H9 (cell line): ENCODE data around the gene GRIN3B. TPM values are rescaled to one million over a fixed set of nuclear protein-coding genes. Genes with fewer than 3 reads are reported as not detected.
A peak's percentile ranks its signal among the peaks of the same experiment; 100 is the strongest.

ENCODE experiments used
- DNase-seq: peaks from one replicate; pipeline ENCODE4 v3.0.0-alpha.2; 2017
- H2AFZ ChIP-seq: one replicate; pipeline ENCODE4 v1.6.1; 2013; ENCODE audit warnings: mild to moderate bottlenecking, low read length, control low read depth, moderate library complexity
- H2AK5ac ChIP-seq: 2 replicates; pipeline ENCODE4 v1.6.1; 2013; ENCODE audit warnings: low read length, control low read depth, mixed read lengths; ENCODE audit not compliant: insufficient read length
- H2BK120ac ChIP-seq: one replicate; pipeline ENCODE4 v1.6.1; 2013; ENCODE audit warnings: low read depth, mild to moderate bottlenecking, low read length, control low read depth, inconsistent platforms; ENCODE audit not compliant: poor library complexity, severe bottlenecking
- H2BK12ac ChIP-seq: 2 replicates; pipeline ENCODE4 v1.6.1; 2013; ENCODE audit warnings: low read length, control low read depth, mixed read lengths, low read depth; ENCODE audit not compliant: insufficient read length
- H2BK15ac ChIP-seq: 2 replicates; pipeline ENCODE4 v1.6.1; 2013; ENCODE audit warnings: low read depth, low read length, control low read depth
- H2BK20ac ChIP-seq: one replicate; pipeline ENCODE4 v1.6.1; 2013; ENCODE audit warnings: low read depth, mild to moderate bottlenecking, low read length, control low read depth, inconsistent platforms; ENCODE audit not compliant: poor library complexity, severe bottlenecking
- H2BK5ac ChIP-seq: 2 replicates; pipeline ENCODE4 v1.6.1; 2013; ENCODE audit warnings: low read length, control low read depth, mixed read lengths; ENCODE audit not compliant: insufficient read length
- H3K14ac ChIP-seq: 2 replicates; pipeline ENCODE4 v1.6.1; 2013; ENCODE audit warnings: low read length, control low read depth; ENCODE audit not compliant: insufficient read depth
- H3K18ac ChIP-seq: 2 replicates; pipeline ENCODE4 v1.6.1; 2013; ENCODE audit warnings: low read depth, mild to moderate bottlenecking, mixed read lengths, low read length, control low read depth; ENCODE audit not compliant: insufficient read length
- H3K23ac ChIP-seq: 2 replicates; pipeline ENCODE4 v1.6.1; 2013; ENCODE audit warnings: low read length, control low read depth, mixed read lengths, low read depth; ENCODE audit not compliant: insufficient read length
- H3K23me2 ChIP-seq: 2 replicates; pipeline ENCODE4 v1.6.1; 2013; ENCODE audit warnings: low read depth, mild to moderate bottlenecking, mixed read lengths, low read length, control low read depth; ENCODE audit not compliant: insufficient read length, poor library complexity, severe bottlenecking
- H3K27ac ChIP-seq: 2 replicates; pipeline ENCODE4 v1.5.1; 2013; ENCODE audit warnings: low read length, control low read depth, mixed read lengths, low read depth; ENCODE audit not compliant: insufficient read length
- H3K27me3 ChIP-seq: 2 replicates; pipeline ENCODE4 v1.6.1; 2013; ENCODE audit warnings: low read length, control low read depth, inconsistent platforms; ENCODE audit not compliant: insufficient read depth
- H3K4ac ChIP-seq: 2 replicates; pipeline ENCODE4 v1.6.1; 2013; ENCODE audit warnings: low read depth, mild to moderate bottlenecking, control low read depth, inconsistent platforms, low read length, moderate library complexity
- H3K4me1 ChIP-seq: 2 replicates; pipeline ENCODE4 v1.6.1; 2013; ENCODE audit warnings: low read length, control low read depth, inconsistent platforms; ENCODE audit not compliant: insufficient read depth
- H3K4me2 ChIP-seq: 2 replicates; pipeline ENCODE4 v1.6.1; 2013; ENCODE audit warnings: low read length, control low read depth, mixed read lengths; ENCODE audit not compliant: insufficient read length, insufficient read depth
- H3K56ac ChIP-seq: 2 replicates; pipeline ENCODE4 v1.6.1; 2013; ENCODE audit warnings: low read depth, mild to moderate bottlenecking, mixed read lengths, low read length, control low read depth; ENCODE audit not compliant: insufficient read length
- H3K79me1 ChIP-seq: 2 replicates; pipeline ENCODE4 v1.6.1; 2013; ENCODE audit warnings: low read depth, mild to moderate bottlenecking, moderate library complexity, low read length, control low read depth, inconsistent platforms; ENCODE audit not compliant: insufficient read depth, poor library complexity, severe bottlenecking
- H3K79me2 ChIP-seq: 2 replicates; pipeline ENCODE4 v1.6.1; 2013; ENCODE audit warnings: low read length, control low read depth, inconsistent platforms; ENCODE audit not compliant: insufficient read depth
- H3K9ac ChIP-seq: 2 replicates; pipeline ENCODE4 v1.6.1; 2013; ENCODE audit warnings: low read length, control low read depth, mixed read lengths; ENCODE audit not compliant: insufficient read length; ENCODE audit errors: extremely low read depth
- H3K9me3 ChIP-seq: one replicate; pipeline ENCODE4 v1.6.1; 2013; ENCODE audit warnings: low read depth, low read length, inconsistent platforms; ENCODE audit not compliant: control insufficient read depth
- H3T11ph ChIP-seq: one replicate; pipeline ENCODE4 v1.6.1; 2013; ENCODE audit warnings: mild to moderate bottlenecking, low read length, control low read depth, inconsistent platforms
- H4K20me1 ChIP-seq: one replicate; pipeline ENCODE4 v1.6.1; 2013; ENCODE audit not compliant: control insufficient read depth, insufficient read length, insufficient read depth
- H4K5ac ChIP-seq: 2 replicates; pipeline ENCODE4 v1.6.1; 2013; ENCODE audit warnings: low read depth, mild to moderate bottlenecking, mixed read lengths, low read length, control low read depth; ENCODE audit not compliant: insufficient read length
- H4K8ac ChIP-seq: replicated peaks from 2 replicates; pipeline ENCODE4 v1.6.1; 2013; ENCODE audit warnings: low read length, control low read depth, mixed read lengths, low read depth; ENCODE audit not compliant: insufficient read length
- H4K91ac ChIP-seq: 2 replicates; pipeline ENCODE4 v1.6.1; 2013; ENCODE audit warnings: low read depth, mild to moderate bottlenecking, moderate library complexity, mixed read lengths, low read length, control low read depth; ENCODE audit not compliant: insufficient read length
- H3K27ac Mint-ChIP-seq, 3 experiments: 2 replicates in 2 of 3; 3 replicates in 1 of 3; pipeline ENCODE4 v1.8.0; 2020 to 2021; ENCODE audit warnings: mixed read lengths in 3 of 3, mild to moderate bottlenecking in 1 of 3, moderate library complexity in 1 of 3
- H3K27me3 Mint-ChIP-seq: 2 replicates; pipeline ENCODE4 v1.8.0; 2021; ENCODE audit warnings: low read depth, mild to moderate bottlenecking, moderate library complexity, mixed read lengths
- H3K36me3 Mint-ChIP-seq, 3 experiments: 2 replicates in 2 of 3; 3 replicates in 1 of 3; pipeline ENCODE4 v1.8.0; 2020 to 2021; ENCODE audit warnings: low read depth in 3 of 3, mixed read lengths in 3 of 3; ENCODE audit not compliant: insufficient read depth in 1 of 3
- H3K4me1 Mint-ChIP-seq, 2 experiments: 2 replicates each; pipeline ENCODE4 v1.8.0; 2020; ENCODE audit warnings: mixed read lengths in 2 of 2
- H3K4me3 Mint-ChIP-seq, 2 experiments: 2 replicates in 1 of 2; 3 replicates in 1 of 2; pipeline ENCODE4 v1.8.0; 2020 to 2021; ENCODE audit warnings: mild to moderate bottlenecking in 2 of 2, mixed read lengths in 2 of 2, moderate library complexity in 1 of 2
- H3K9me3 Mint-ChIP-seq, 2 experiments: 2 replicates in 1 of 2; 3 replicates in 1 of 2; pipeline ENCODE4 v1.8.0; 2020; ENCODE audit warnings: mild to moderate bottlenecking in 2 of 2, mixed read lengths in 2 of 2, moderate library complexity in 1 of 2
- WGBS: extraction: QIAGEN DNeasy Blood & Tissue Kit; methylation state at CpG from one replicate; pipeline ENCODE4 v1.1.7; 2013; ENCODE audit warnings: missing lambda C conversion rate, low lambda C conversion rate, mixed read lengths; ENCODE audit not compliant: insufficient read length; ENCODE audit errors: extremely low coverage; 5-methylcytosine and 5-hydroxymethylcytosine counted together
- total RNA-seq: library from RNA; stranded (reverse); gene quantifications from 2 replicates; pipeline ENCODE4 v1.2.1, GENCODE V29; 2021
- TF ChIP-seq, protein P1 (sequence below): fragments of 200-600 bp; sonication (generic); conservative IDR thresholded peaks from 3 replicates; pipeline ENCODE4 v1.8.0; 2021; ENCODE audit warnings: antibody characterized with exemption, mild to moderate bottlenecking

Gene GRIN3B
- total RNA-seq, 1 experiment from 2014 or later, result 1.0 TPM

- Histone ChIP-seq H3K23me2 (no peaks in the 10 kb centered on the region), H4K5ac (no peak overlapping the region), H3T11ph (no peak overlapping the region), H3K79me1 (no peaks in the 10 kb centered on the region), H3K14ac (no peak overlapping the region), H3K56ac (no peak overlapping the region), H2BK5ac (no peak overlapping the region), H4K8ac (no peak overlapping the region), H3K4ac (no peak overlapping the region), H2BK15ac (no peak overlapping the region), H3K4me1 (no peaks in the 10 kb centered on the region; the same call in 1 of the 2 replicates), H3K18ac (no peak overlapping the region), H2BK20ac (no peak overlapping the region), H3K9me3 (no peaks in the 10 kb centered on the region), H3K4me2 (no peak overlapping the region), H2BK120ac (no peak overlapping the region), H3K79me2 (no peaks in the 10 kb centered on the region), H3K23ac (no peak overlapping the region), H4K91ac (no peak overlapping the region), H3K9ac (no peak overlapping the region), H2AFZ (no peak overlapping the region), H4K20me1 (no peaks in the 10 kb centered on the region), H3K27ac (no peak overlapping the region), H3K27me3 (no peaks in the 10 kb centered on the region), H2BK12ac (no peak overlapping the region), H2AK5ac (no peak overlapping the region)
- TF ChIP-seq, protein P1, sequence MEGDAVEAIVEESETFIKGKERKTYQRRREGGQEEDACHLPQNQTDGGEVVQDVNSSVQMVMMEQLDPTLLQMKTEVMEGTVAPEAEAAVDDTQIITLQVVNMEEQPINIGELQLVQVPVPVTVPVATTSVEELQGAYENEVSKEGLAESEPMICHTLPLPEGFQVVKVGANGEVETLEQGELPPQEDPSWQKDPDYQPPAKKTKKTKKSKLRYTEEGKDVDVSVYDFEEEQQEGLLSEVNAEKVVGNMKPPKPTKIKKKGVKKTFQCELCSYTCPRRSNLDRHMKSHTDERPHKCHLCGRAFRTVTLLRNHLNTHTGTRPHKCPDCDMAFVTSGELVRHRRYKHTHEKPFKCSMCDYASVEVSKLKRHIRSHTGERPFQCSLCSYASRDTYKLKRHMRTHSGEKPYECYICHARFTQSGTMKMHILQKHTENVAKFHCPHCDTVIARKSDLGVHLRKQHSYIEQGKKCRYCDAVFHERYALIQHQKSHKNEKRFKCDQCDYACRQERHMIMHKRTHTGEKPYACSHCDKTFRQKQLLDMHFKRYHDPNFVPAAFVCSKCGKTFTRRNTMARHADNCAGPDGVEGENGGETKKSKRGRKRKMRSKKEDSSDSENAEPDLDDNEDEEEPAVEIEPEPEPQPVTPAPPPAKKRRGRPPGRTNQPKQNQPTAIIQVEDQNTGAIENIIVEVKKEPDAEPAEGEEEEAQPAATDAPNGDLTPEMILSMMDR, result no peak
- WGBS, result no CpG with 5 or more reads among the region's 17 CpGs
- no peaks in the 10 kb centered on the region for H3K9me3 Mint-ChIP-seq
- peak; percentile 24 for DNase-seq
- H3K36me3 Mint-ChIP-seq, result peaks cover 0 to 8% (median 2%) of the 10 kb centered on the region in 3 experiments; a peak in 2 of 7 replicates
- no peak overlapping the region for H3K27ac Mint-ChIP-seq
- no peaks in the 10 kb centered on the region for H3K27me3 Mint-ChIP-seq
- H3K4me3 Mint-ChIP-seq, result no peak overlapping the region
- peaks cover 2 to 19% of the 10 kb centered on the region in 2 experiments; a peak in 3 of 4 replicates for H3K4me1 Mint-ChIP-seq
These were observed 48.9 kb downstream of the GRIN3B start for GRCh38 chr19:1049106-1049505.
